ENCODE results near the gene CLEC12A. TPM values are rescaled to one million over a fixed set of nuclear protein-coding genes. Genes with fewer than 3 reads are reported as not detected.
"Not testable (repeated sequence)": the region's sequence is repeated elsewhere in the genome, so short reads cannot be mapped to it uniquely, and the experiment has no call there.

Gene CLEC12A
- total RNA-seq, 1 experiment from 2014 or later: not detected

DNA sequence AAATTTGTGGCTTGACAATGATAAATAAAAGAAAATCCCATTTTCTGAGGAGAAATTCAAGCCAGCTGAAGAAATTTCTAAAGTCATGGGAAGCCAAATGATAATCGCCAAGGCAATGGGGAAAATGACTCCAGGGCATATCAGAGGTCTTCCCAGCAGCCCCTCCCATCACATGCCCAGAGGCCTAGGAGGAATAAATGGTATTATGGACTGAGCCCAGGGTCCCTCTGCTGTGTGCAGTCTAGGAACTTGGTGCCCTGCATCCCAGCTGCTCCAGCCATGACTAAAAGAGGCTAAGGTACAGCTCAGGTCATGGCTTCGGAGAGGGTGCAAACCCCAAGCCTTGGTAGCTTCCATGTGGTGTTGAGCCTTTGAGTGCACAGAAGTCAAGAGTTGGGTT is 4.4 kb downstream of the CLEC12A start:
- H3K4me3 Mint-ChIP-seq (ENCODE audit: unreplicated experiment): no peak overlapping the region
- intact Hi-C loops (cut with micrococcal nuclease; ENCODE audit: unreplicated experiment): no loop called here
- Histone ChIP-seq H3K9me3 (peaks cover 12% of the 10 kb centered on the region; the same call in 1 of the 2 replicates), H3K27me3 (replicated peaks; ENCODE audit: control insufficient read depth, insufficient read depth, low read length) (no peaks in the 10 kb centered on the region; the same call in 1 of the 2 replicates), H3K4me1 (no peaks in the 10 kb centered on the region), H3K36me3 (ENCODE audit: control insufficient read depth, insufficient read depth, low read length) (no peaks in the 10 kb centered on the region), H3K4me3 (ENCODE audit: low read depth, low read length) (no peak overlapping the region)
- TF ChIP-seq CTCF (IDR thresholded peaks at IDR 0.05; ENCODE audit: insufficient read depth in 1 of 2, low read depth in 1 of 2, low read length in 1 of 2, severe bottlenecking in 1 of 2, unreplicated experiment in 1 of 2): no peak
- peaks cover 11% of the 10 kb centered on the region for H3K27me3 Mint-ChIP-seq (ENCODE audit: insufficient read depth, unreplicated experiment)
- H3K27ac Mint-ChIP-seq (ENCODE audit: unreplicated experiment): no peak overlapping the region
- ChIA-PET POLR2A (no interaction called here), CTCF (no interaction called here)
- H3K36me3 Mint-ChIP-seq (ENCODE audit: insufficient read depth, unreplicated experiment): no peaks in the 10 kb centered on the region
- no TSS peak for BruUV-seq (replicated peaks)
- peaks cover 13% of the 10 kb centered on the region for H3K9me3 Mint-ChIP-seq (ENCODE audit: unreplicated experiment)
- H3K4me1 Mint-ChIP-seq (ENCODE audit: low read depth, unreplicated experiment): no peaks in the 10 kb centered on the region
- no peak for DNase-seq

DNA sequence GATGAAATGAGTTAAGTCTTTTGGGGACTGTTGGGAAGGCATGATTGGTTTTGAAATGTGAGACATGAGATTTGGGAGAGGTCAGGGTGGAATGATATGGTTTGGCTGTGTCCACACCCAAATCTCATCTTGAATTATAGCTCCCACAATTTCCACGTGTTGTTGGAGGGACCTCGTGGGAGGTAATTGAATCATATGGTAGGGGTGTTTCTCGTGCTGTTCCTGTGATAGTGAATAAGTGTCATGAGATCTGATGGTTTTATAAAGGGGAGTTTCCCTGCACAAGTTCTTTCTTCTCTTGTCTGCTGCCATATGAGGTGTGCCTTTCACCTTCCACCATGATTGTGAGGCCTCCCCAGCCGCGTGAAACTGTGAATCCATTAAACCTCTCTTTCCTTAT is 5.4 kb downstream of the CLEC12A start:
- H3K4me3 Mint-ChIP-seq (ENCODE audit: unreplicated experiment); DNase-seq; CTCF ChIA-PET; H3K4me1 ChIP-seq; H3K4me1 Mint-ChIP-seq (ENCODE audit: low read depth, unreplicated experiment); POLR2A ChIA-PET; H3K36me3 ChIP-seq (ENCODE audit: control insufficient read depth, insufficient read depth, low read length); H3K27me3 ChIP-seq (replicated peaks; ENCODE audit: control insufficient read depth, insufficient read depth, low read length); intact Hi-C loops (cut with micrococcal nuclease; ENCODE audit: unreplicated experiment); H3K36me3 Mint-ChIP-seq (ENCODE audit: insufficient read depth, unreplicated experiment); BruUV-seq (replicated peaks); H3K27ac Mint-ChIP-seq (ENCODE audit: unreplicated experiment); H3K4me3 ChIP-seq (ENCODE audit: low read depth, low read length): not testable (repeated sequence)
- peaks cover 13% of the 10 kb centered on the region for H3K9me3 Mint-ChIP-seq (ENCODE audit: unreplicated experiment)
- H3K9me3 ChIP-seq: peaks cover 12% of the 10 kb centered on the region; the same call in 1 of the 2 replicates
- peaks cover 11% of the 10 kb centered on the region for H3K27me3 Mint-ChIP-seq (ENCODE audit: insufficient read depth, unreplicated experiment)

GRCh38 chr12:9977916-9978315 is 6.7 kb downstream of the CLEC12A start:
- no peak for TF ChIP-seq CTCF (IDR thresholded peaks at IDR 0.05; ENCODE audit: insufficient read depth in 1 of 2, low read depth in 1 of 2, low read length in 1 of 2, severe bottlenecking in 1 of 2, unreplicated experiment in 1 of 2)
- DNase-seq: no peak
- BruUV-seq (replicated peaks): no TSS peak
- peaks cover 13% of the 10 kb centered on the region for H3K9me3 Mint-ChIP-seq (ENCODE audit: unreplicated experiment)
- H3K4me1 Mint-ChIP-seq (ENCODE audit: low read depth, unreplicated experiment): no peaks in the 10 kb centered on the region
- intact Hi-C loops (cut with micrococcal nuclease; ENCODE audit: unreplicated experiment): no loop called here
- H3K4me3 Mint-ChIP-seq (ENCODE audit: unreplicated experiment): no peak overlapping the region
- Histone ChIP-seq H3K4me1 (no peaks in the 10 kb centered on the region), H3K27me3 (replicated peaks; ENCODE audit: control insufficient read depth, insufficient read depth, low read length) (no peaks in the 10 kb centered on the region; the same call in 1 of the 2 replicates), H3K9me3 (peaks cover 12% of the 10 kb centered on the region; the same call in 1 of the 2 replicates), H3K36me3 (ENCODE audit: control insufficient read depth, insufficient read depth, low read length) (no peaks in the 10 kb centered on the region), H3K4me3 (ENCODE audit: low read depth, low read length) (no peak overlapping the region)
- peaks cover 9% of the 10 kb centered on the region for H3K27me3 Mint-ChIP-seq (ENCODE audit: insufficient read depth, unreplicated experiment)
- no peak overlapping the region for H3K27ac Mint-ChIP-seq (ENCODE audit: unreplicated experiment)
- POLR2A ChIA-PET: no interaction called here
- no peaks in the 10 kb centered on the region for H3K36me3 Mint-ChIP-seq (ENCODE audit: insufficient read depth, unreplicated experiment)
- CTCF ChIA-PET: no interaction called here

GRCh38 chr12:9980126-9980525 is 8.9 kb downstream of the CLEC12A start:
- Histone ChIP-seq H3K4me3 (ENCODE audit: low read depth, low read length) (no peak overlapping the region), H3K9me3 (peaks cover 12% of the 10 kb centered on the region; the same call in 1 of the 2 replicates), H3K36me3 (ENCODE audit: control insufficient read depth, insufficient read depth, low read length) (no peaks in the 10 kb centered on the region), H3K4me1 (no peaks in the 10 kb centered on the region), H3K27me3 (replicated peaks; ENCODE audit: control insufficient read depth, insufficient read depth, low read length) (no peaks in the 10 kb centered on the region; the same call in 1 of the 2 replicates)
- Mint-ChIP-seq H3K27me3 (ENCODE audit: insufficient read depth, unreplicated experiment) (no peaks in the 10 kb centered on the region), H3K4me1 (ENCODE audit: low read depth, unreplicated experiment) (no peaks in the 10 kb centered on the region), H3K36me3 (ENCODE audit: insufficient read depth, unreplicated experiment) (no peaks in the 10 kb centered on the region), H3K9me3 (ENCODE audit: unreplicated experiment) (peaks cover 7% of the 10 kb centered on the region), H3K4me3 (ENCODE audit: unreplicated experiment) (no peak overlapping the region), H3K27ac (ENCODE audit: unreplicated experiment) (no peak overlapping the region)
- BruUV-seq (replicated peaks): no TSS peak
- TF ChIP-seq CTCF (IDR thresholded peaks at IDR 0.05; ENCODE audit: insufficient read depth in 1 of 2, low read depth in 1 of 2, low read length in 1 of 2, severe bottlenecking in 1 of 2, unreplicated experiment in 1 of 2): no peak
- ChIA-PET CTCF (interaction anchor here (0.7 kb wide), 1 partner anchor 23 kb away, joined by 3 read pairs; no protein-coding TSS in a partner anchor), POLR2A (no interaction called here)
- no peak for DNase-seq
- intact Hi-C loops (cut with micrococcal nuclease; ENCODE audit: unreplicated experiment): no loop called here

Data from Caco-2 (cell line).